Mammary epithelial cell (primary cell): ENCODE data around the gene MUC5AC.

Experiments
- EZH2 ChIP-seq: IDR thresholded peaks from 2 replicates; pipeline ENCODE4 v1.6.1; 2012; ENCODE audit warnings: low read length, inconsistent platforms, borderline replicate concordance
- TF ChIP-seq, protein P1 (sequence below), 2 donors: IDR thresholded peaks in 1 of 2; conservative IDR thresholded peaks in 1 of 2; 2 replicates each; pipeline ENCODE4 v1.5.1; 2011 to 2012; ENCODE audit warnings: inconsistent platforms in 2 of 2, low read length in 2 of 2, mild to moderate bottlenecking in 2 of 2, control low read depth in 1 of 2, low read depth in 1 of 2; ENCODE audit not compliant: insufficient read depth in 1 of 2; ENCODE audit errors: extremely low read depth in 1 of 2

DNA sequence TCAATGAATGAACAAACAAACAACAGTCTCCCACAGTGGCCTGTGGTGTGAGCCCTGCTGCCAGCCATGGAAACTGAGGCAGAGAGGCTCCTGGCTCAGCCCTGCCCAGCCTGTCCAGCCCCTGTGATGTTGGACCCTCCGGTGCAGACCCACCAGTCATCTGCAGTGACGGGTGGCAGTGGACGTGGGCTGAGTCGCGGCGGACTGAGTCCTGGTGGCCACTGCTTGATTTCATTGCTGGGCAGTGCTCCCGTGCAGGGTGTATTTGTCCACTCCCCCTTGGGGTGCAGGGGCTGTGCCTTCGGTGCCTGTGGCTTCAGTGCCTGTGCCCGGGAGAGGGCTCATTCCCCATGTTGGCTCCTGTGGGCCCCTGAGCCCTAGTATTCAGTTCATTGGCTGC lies 31.9 kb upstream of the MUC5AC start:
- TF ChIP-seq, protein P1, sequence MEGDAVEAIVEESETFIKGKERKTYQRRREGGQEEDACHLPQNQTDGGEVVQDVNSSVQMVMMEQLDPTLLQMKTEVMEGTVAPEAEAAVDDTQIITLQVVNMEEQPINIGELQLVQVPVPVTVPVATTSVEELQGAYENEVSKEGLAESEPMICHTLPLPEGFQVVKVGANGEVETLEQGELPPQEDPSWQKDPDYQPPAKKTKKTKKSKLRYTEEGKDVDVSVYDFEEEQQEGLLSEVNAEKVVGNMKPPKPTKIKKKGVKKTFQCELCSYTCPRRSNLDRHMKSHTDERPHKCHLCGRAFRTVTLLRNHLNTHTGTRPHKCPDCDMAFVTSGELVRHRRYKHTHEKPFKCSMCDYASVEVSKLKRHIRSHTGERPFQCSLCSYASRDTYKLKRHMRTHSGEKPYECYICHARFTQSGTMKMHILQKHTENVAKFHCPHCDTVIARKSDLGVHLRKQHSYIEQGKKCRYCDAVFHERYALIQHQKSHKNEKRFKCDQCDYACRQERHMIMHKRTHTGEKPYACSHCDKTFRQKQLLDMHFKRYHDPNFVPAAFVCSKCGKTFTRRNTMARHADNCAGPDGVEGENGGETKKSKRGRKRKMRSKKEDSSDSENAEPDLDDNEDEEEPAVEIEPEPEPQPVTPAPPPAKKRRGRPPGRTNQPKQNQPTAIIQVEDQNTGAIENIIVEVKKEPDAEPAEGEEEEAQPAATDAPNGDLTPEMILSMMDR (conservative IDR thresholded peaks at IDR 0.05 in 1 of 2, IDR thresholded peaks at IDR 0.05 in 1 of 2; ENCODE audit: extremely low read depth in 1 of 2, insufficient read depth in 1 of 2, low read depth in 1 of 2, low read length in 2 of 2), result no peak
- TF ChIP-seq EZH2, result no peak
